ENCODE measurements around the gene RBM44.

The RBM44 gene

GRCh38 chr2:237791977-237792727, 6.4 kb upstream of the RBM44 start:
- in situ Hi-C loops (cut with HindIII; ENCODE audit: low pct_ligation_motif_present, low sequenced_read_pairs): no loop called here
- no peaks in the 10 kb centered on the region for H3K36me3 ChIP-seq (replicated peaks)
- peak; percentile 62 for TF ChIP-seq CTCF (IDR thresholded peaks at IDR 0.05; ENCODE audit: low read depth, low read length, missing control alignments)
- H3K27ac ChIP-seq: no peak overlapping the region
- no peak overlapping the region for H3K4me3 ChIP-seq (ENCODE audit: low read depth, low read length)
- no peaks in the 10 kb centered on the region for H3K27me3 ChIP-seq (replicated peaks)
- no peak for DNase-seq

- no peak overlapping the region for H3K4me3 ChIP-seq (ENCODE audit: low read depth, low read length)
- no peaks in the 10 kb centered on the region for H3K36me3 ChIP-seq (replicated peaks)
- no peak for TF ChIP-seq CTCF (IDR thresholded peaks at IDR 0.05; ENCODE audit: low read depth, low read length, missing control alignments)
- no peaks in the 10 kb centered on the region for H3K27me3 ChIP-seq (replicated peaks)
- in situ Hi-C loops (cut with HindIII; ENCODE audit: low pct_ligation_motif_present, low sequenced_read_pairs): no loop called here
- H3K27ac ChIP-seq: no peak overlapping the region
- DNase-seq: no peak
These were observed 1.3 kb upstream of the RBM44 start for GRCh38 chr2:237797253-237797652.

- in situ Hi-C loops (cut with HindIII; ENCODE audit: low pct_ligation_motif_present, low sequenced_read_pairs): no loop called here
- H3K27me3 ChIP-seq (replicated peaks): no peaks in the 10 kb centered on the region
- TF ChIP-seq CTCF (IDR thresholded peaks at IDR 0.05; ENCODE audit: low read depth, low read length, missing control alignments): no peak
- no peak overlapping the region for H3K4me3 ChIP-seq (ENCODE audit: low read depth, low read length)
- DNase-seq: no peak
- H3K36me3 ChIP-seq (replicated peaks): no peaks in the 10 kb centered on the region
- H3K27ac ChIP-seq: no peak overlapping the region
These were observed 465 bp downstream of the RBM44 start for GRCh38 chr2:237799060-237799428.

GRCh38 chr2:237801466-237801865, 2.9 kb downstream of the RBM44 start:
- no peak for DNase-seq
- no peak for TF ChIP-seq CTCF (IDR thresholded peaks at IDR 0.05; ENCODE audit: low read depth, low read length, missing control alignments)
- no peaks in the 10 kb centered on the region for H3K27me3 ChIP-seq (replicated peaks)
- H3K4me3 ChIP-seq (ENCODE audit: low read depth, low read length): no peak overlapping the region
- H3K36me3 ChIP-seq (replicated peaks): no peaks in the 10 kb centered on the region
- no peak overlapping the region for H3K27ac ChIP-seq
- in situ Hi-C loops (cut with HindIII; ENCODE audit: low pct_ligation_motif_present, low sequenced_read_pairs): no loop called here

GRCh38 chr2:237806334-237806733, 7.8 kb downstream of the RBM44 start:
- no peak for TF ChIP-seq CTCF (IDR thresholded peaks at IDR 0.05; ENCODE audit: low read depth, low read length, missing control alignments)
- Histone ChIP-seq H3K27me3 (replicated peaks) (no peaks in the 10 kb centered on the region), H3K27ac (no peak overlapping the region), H3K36me3 (replicated peaks) (no peaks in the 10 kb centered on the region), H3K4me3 (ENCODE audit: low read depth, low read length) (no peak overlapping the region)
- in situ Hi-C loops (cut with HindIII; ENCODE audit: low pct_ligation_motif_present, low sequenced_read_pairs): no loop called here
- DNase-seq: peak; percentile 65

- in situ Hi-C loops (cut with HindIII; ENCODE audit: low pct_ligation_motif_present, low sequenced_read_pairs): no loop called here
- Histone ChIP-seq H3K27ac (no peak overlapping the region), H3K36me3 (replicated peaks) (no peaks in the 10 kb centered on the region), H3K4me3 (ENCODE audit: low read depth, low read length) (no peak overlapping the region), H3K27me3 (replicated peaks) (no peaks in the 10 kb centered on the region)
- no peak for TF ChIP-seq CTCF (IDR thresholded peaks at IDR 0.05; ENCODE audit: low read depth, low read length, missing control alignments)
- DNase-seq: no peak
These were observed 17.1 kb downstream of the RBM44 start for GRCh38 chr2:237815637-237816036.
